ENCODE results near the gene THSD8.
"Not testable (repeated sequence)": the region's sequence is repeated elsewhere in the genome, so short reads cannot be mapped to it uniquely, and the experiment has no call there.

Gene THSD8

GRCh38 chr19:12802267-12803106 is 618 bp downstream of the THSD8 start:
- Histone ChIP-seq H3K27me3 (ENCODE audit: low read depth) (no peaks in the 10 kb centered on the region), H3K36me3 (replicated peaks) (peaks cover 31% of the 10 kb centered on the region), H3K4me3 (peak overlapping the region; percentile 98), H3K4me1 (peaks cover 18% of the 10 kb centered on the region), H3K9me3 (no peaks in the 10 kb centered on the region)
- in situ Hi-C loops (cut with MboI; ENCODE audit: low sequenced_read_pairs): no loop called here
- no peak for DNase-seq (ENCODE audit: low spot score in 2 of 2)

- no peak overlapping the region for H3K4me3 ChIP-seq
- peaks cover 36% of the 10 kb centered on the region for H3K36me3 ChIP-seq (replicated peaks)
- H3K27me3 ChIP-seq (ENCODE audit: low read depth): no peaks in the 10 kb centered on the region
- H3K9me3 ChIP-seq: no peaks in the 10 kb centered on the region
- H3K4me1 ChIP-seq: peaks cover 18% of the 10 kb centered on the region
- no peak for DNase-seq (ENCODE audit: low spot score in 2 of 2)
- in situ Hi-C loops (cut with MboI; ENCODE audit: low sequenced_read_pairs): no loop called here
Measured at GRCh38 chr19:12804051-12804450, 2.2 kb downstream of the THSD8 start.

DNA sequence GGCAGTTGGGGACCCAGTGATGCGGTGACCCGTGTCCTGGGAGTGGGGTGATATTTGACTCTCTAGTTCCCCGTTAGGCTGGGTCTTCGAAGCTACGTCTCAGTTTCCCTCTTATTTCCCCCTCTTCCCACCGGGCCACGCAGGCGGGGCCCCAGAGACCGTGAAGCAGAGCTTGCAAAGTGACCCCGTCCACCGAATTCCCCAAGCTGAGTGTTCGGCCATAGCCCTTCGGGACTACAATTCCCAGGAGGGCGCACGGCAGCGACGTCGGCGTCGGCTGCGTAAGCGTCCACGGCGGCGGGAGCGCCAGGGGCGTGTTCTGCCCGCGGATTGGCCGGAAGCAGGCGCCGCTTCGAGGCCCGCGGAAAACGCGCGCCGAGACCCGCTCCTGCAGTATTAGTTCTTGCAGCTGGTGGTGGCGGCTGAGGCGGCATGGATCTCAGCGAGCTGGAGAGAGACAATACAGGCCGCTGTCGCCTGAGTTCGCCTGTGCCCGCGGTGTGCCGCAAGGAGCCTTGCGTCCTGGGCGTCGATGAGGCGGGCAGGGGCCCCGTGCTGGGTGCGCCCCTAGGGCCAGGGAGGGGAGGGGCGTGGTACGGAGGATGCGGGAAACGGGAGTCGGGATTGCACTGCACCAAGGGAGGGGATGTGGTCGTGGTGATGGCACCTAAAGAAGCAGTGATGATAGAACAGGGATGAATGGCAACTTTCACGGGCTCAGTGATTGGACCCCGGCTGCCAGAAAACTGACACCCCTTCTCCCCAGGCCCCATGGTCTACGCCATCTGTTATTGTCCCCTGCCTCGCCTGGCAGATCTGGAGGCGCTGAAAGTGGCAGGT is 4.6 kb downstream of the THSD8 start, which contains the start of gene RNASEH2A:
RNASEH2A (plus strand) TSS at position 343 of the 840 bp plus-strand sequence; CDS start at position 433, 90 bp downstream.
- Histone ChIP-seq H3K4me3 (peak within 1 kb of the TSS; percentile 59), H3K4me1 (peaks cover 12% of the 10 kb centered on the region), H3K9me3 (no peaks in the 10 kb centered on the region), H3K27me3 (ENCODE audit: low read depth) (no peaks in the 10 kb centered on the region), H3K36me3 (replicated peaks) (peaks cover 25% of the 10 kb centered on the region)
- in situ Hi-C loops (cut with MboI; ENCODE audit: low sequenced_read_pairs): no loop called here
- DNase-seq (ENCODE audit: low spot score in 2 of 2): peak; percentile 92 to 94

DNA sequence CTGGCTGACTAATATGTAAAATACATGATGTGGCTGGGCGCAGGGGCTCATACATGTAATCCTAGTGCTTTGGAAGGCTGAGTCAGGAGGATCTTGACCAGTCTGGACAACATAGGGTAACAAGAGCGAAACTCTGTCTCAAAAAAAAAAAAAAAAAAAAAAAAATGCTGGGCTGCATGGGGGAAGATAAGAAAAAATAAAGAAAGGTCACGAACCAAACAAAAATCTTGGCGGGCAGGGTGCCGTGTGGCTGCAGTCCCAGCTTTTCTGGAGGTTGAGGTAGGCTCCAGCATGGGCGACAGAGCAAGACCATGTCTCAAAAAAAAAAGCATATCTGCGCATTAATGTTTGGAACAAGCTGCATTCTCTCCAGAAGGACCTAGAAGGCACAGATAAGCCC is 13.2 kb downstream of the THSD8 start:
- H3K27me3 ChIP-seq (ENCODE audit: low read depth): no peaks in the 10 kb centered on the region
- no peak for DNase-seq (ENCODE audit: low spot score in 2 of 2)
- peaks cover 37% of the 10 kb centered on the region for H3K36me3 ChIP-seq (replicated peaks)
- H3K9me3 ChIP-seq: no peaks in the 10 kb centered on the region
- in situ Hi-C loops (cut with MboI; ENCODE audit: low sequenced_read_pairs): no loop called here
- no peaks in the 10 kb centered on the region for H3K4me1 ChIP-seq
- H3K4me3 ChIP-seq: no peak overlapping the region

GRCh38 chr19:12817188-12817587 is 15.3 kb downstream of the THSD8 start:
- peaks cover 25% of the 10 kb centered on the region for H3K36me3 ChIP-seq (replicated peaks)
- H3K27me3 ChIP-seq (ENCODE audit: low read depth); DNase-seq (ENCODE audit: low spot score in 2 of 2); H3K4me3 ChIP-seq; H3K9me3 ChIP-seq; H3K4me1 ChIP-seq; in situ Hi-C loops (cut with MboI; ENCODE audit: low sequenced_read_pairs): not testable (repeated sequence)

GRCh38 chr19:12817810-12818209 is 15.9 kb downstream of the THSD8 start:
- H3K9me3 ChIP-seq; H3K4me1 ChIP-seq; in situ Hi-C loops (cut with MboI; ENCODE audit: low sequenced_read_pairs); H3K4me3 ChIP-seq; H3K27me3 ChIP-seq (ENCODE audit: low read depth); DNase-seq (ENCODE audit: low spot score in 2 of 2): not testable (repeated sequence)
- peaks cover 19% of the 10 kb centered on the region for H3K36me3 ChIP-seq (replicated peaks)

GRCh38 chr19:12821761-12822160 is 19.9 kb downstream of the THSD8 start:
- no peaks in the 10 kb centered on the region for H3K36me3 ChIP-seq (replicated peaks)
- H3K4me3 ChIP-seq: no peak overlapping the region
- no peaks in the 10 kb centered on the region for H3K27me3 ChIP-seq (ENCODE audit: low read depth)
- in situ Hi-C loops (cut with MboI; ENCODE audit: low sequenced_read_pairs): no loop called here
- no peaks in the 10 kb centered on the region for H3K9me3 ChIP-seq
- DNase-seq (ENCODE audit: low spot score in 2 of 2): no peak
- peaks cover 4% of the 10 kb centered on the region; the same call in 1 of the 2 replicates for H3K4me1 ChIP-seq

- Histone ChIP-seq H3K36me3 (replicated peaks) (no peaks in the 10 kb centered on the region), H3K4me1 (peaks cover 10% of the 10 kb centered on the region), H3K4me3 (peak overlapping the region; percentile 15), H3K9me3 (no peaks in the 10 kb centered on the region), H3K27me3 (ENCODE audit: low read depth) (no peaks in the 10 kb centered on the region; the same call in 1 of the 2 replicates)
- in situ Hi-C loops (cut with MboI; ENCODE audit: low sequenced_read_pairs): no loop called here
- DNase-seq (ENCODE audit: low spot score in 2 of 2): peak; percentile 71 to 92
Measured at GRCh38 chr19:12825254-12826131, 23.6 kb downstream of the THSD8 start.

DNA sequence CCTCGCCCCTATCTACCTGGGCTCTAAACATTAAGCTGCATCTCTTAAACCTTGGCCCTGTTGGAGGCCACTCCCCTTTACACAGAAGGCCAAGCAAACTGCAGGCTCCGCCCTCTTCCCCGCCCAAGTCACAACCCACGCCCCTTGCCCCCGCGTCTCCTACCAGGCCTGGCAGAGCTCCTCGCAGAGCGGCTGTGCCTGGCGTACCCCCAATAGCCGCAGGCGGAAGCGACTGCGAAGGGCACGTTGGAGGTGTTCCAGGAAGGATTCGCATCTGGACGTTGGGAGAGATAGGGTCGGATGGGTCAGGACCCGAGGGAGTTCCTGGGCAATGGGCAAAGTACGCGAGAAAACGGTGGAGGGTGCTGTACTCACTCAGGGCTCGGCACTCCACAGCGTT is 26.6 kb downstream of the THSD8 start:
- H3K36me3 ChIP-seq (replicated peaks): no peaks in the 10 kb centered on the region
- peak overlapping the region; percentile 11; the same call in 1 of the 2 replicates for H3K4me3 ChIP-seq
- in situ Hi-C loops (cut with MboI; ENCODE audit: low sequenced_read_pairs): no loop called here
- H3K4me1 ChIP-seq: peaks cover 17% of the 10 kb centered on the region
- H3K9me3 ChIP-seq: no peaks in the 10 kb centered on the region
- no peaks in the 10 kb centered on the region; the same call in none of the 2 replicates for H3K27me3 ChIP-seq (ENCODE audit: low read depth)
- peak; percentile 65 to 91 for DNase-seq (ENCODE audit: low spot score in 2 of 2)

DNA sequence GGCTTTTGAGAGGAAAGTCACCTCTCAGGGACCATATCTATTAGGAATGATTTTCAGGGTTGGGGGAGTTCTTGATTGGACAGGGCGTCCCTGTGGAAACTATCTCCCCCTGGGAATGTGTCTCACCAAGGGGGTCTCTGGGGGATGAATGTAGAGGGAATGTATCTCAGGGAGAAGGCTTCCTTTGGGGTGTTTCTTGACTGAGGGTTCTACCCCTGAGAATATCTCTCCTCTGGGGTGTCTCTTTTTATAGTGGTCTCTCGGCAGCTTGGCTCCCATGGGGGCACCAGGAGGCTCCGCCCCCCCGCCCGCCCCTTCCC is 31.5 kb downstream of the THSD8 start:
- no peaks in the 10 kb centered on the region; the same call in none of the 2 replicates for H3K27me3 ChIP-seq (ENCODE audit: low read depth)
- no peak for DNase-seq (ENCODE audit: low spot score in 2 of 2)
- peak overlapping the region; percentile 15; the same call in 1 of the 2 replicates for H3K4me3 ChIP-seq

GRCh38 chr19:12833738-12834565 is 32.1 kb downstream of the THSD8 start:
- H3K36me3 ChIP-seq (replicated peaks): no peaks in the 10 kb centered on the region
- peak overlapping the region; percentile 69 for H3K4me3 ChIP-seq
- H3K27me3 ChIP-seq (ENCODE audit: low read depth): no peaks in the 10 kb centered on the region; the same call in none of the 2 replicates
- in situ Hi-C loops (cut with MboI; ENCODE audit: low sequenced_read_pairs): no loop called here
- DNase-seq (ENCODE audit: low spot score in 2 of 2): peak; percentile 48 to 83
- H3K4me1 ChIP-seq: peaks cover 14% of the 10 kb centered on the region
- no peaks in the 10 kb centered on the region for H3K9me3 ChIP-seq

More for the DNA sequence above, 31.5 kb downstream of the THSD8 start:
- H3K4me1 ChIP-seq: peaks cover 20% of the 10 kb centered on the region
- H3K9me3 ChIP-seq: no peaks in the 10 kb centered on the region
- in situ Hi-C loops (cut with MboI; ENCODE audit: low sequenced_read_pairs): no loop called here
- H3K36me3 ChIP-seq (replicated peaks): no peaks in the 10 kb centered on the region

GRCh38 chr19:12834566-12834943 is 32.7 kb downstream of the THSD8 start, which contains the start of gene RTBDN:
TSS of gene RTBDN (minus strand) at chr19:12834579. CDS start at chr19:12829979, 4,600 bp downstream.
- H3K4me3 ChIP-seq: peak within 1 kb of the TSS; percentile 69
- H3K27me3 ChIP-seq (ENCODE audit: low read depth): no peaks in the 10 kb centered on the region; the same call in none of the 2 replicates
- peak in 1 of 2 experiments; percentile 43 for DNase-seq (ENCODE audit: low spot score in 2 of 2)
- H3K36me3 ChIP-seq (replicated peaks): 0 out of 2 replicates have a peak, but pooled peaks cover 4% of the 10 kb centered on the region
- peaks cover 19% of the 10 kb centered on the region for H3K4me1 ChIP-seq
- in situ Hi-C loops (cut with MboI; ENCODE audit: low sequenced_read_pairs): no loop called here
- H3K9me3 ChIP-seq: no peaks in the 10 kb centered on the region

Measured in HAP-1 (cell line).